Fibroblast of skin of scalp (primary cell): ENCODE results near the gene IKZF3.
"Not testable (repeated sequence)": the region's sequence is repeated elsewhere in the genome, so short reads cannot be mapped to it uniquely, and the experiment has no call there.

Experiments
- DNase-seq: peaks from one replicate; pipeline ENCODE4 v3.0.0-alpha.2; 2013

Gene IKZF3

DNA sequence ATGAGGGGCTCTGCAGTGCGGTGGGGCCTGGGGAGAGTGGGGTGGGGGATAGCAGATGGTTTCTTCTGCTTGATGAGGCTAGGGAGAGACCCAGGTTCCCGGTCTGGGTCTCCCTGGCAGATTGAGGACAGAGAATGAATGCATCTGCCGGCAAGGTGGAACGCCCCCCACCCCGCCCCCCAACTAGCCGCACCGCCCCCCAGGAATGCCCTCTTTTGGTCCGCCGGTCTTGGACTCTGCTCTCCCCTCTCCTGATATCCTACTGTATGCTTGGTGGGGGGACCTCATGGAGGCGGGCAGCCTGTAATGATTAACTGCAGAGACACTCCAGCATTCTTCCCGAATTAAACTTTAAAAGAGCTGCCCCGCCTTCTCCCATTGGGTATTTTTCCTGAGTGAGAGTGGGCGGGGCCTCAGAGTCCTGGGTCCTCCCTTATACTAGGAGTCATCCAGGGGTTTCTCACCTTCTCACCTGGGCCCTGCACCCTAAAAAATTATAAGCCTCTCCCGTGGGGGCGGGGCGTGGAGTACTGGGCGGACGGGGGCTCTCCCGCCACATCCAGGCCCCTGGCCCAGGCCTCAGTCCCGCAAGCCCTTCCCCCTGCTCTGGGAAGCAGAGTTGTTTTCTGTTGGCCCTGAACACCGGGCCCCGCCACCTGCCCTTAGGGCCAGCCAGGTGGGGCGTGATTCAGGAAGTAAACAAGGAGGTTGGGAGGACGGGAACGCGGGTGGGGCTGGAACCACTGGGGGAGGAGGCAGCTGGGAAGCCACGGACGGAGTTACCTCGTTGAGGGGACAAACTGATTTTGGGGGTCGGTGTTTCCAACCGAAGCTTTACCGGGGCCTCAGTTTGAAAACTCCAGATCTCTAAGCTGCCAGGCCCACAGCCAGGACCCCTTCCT is 124.9 kb downstream of the IKZF3 start:
- peak; percentile 58 for DNase-seq

DNA sequence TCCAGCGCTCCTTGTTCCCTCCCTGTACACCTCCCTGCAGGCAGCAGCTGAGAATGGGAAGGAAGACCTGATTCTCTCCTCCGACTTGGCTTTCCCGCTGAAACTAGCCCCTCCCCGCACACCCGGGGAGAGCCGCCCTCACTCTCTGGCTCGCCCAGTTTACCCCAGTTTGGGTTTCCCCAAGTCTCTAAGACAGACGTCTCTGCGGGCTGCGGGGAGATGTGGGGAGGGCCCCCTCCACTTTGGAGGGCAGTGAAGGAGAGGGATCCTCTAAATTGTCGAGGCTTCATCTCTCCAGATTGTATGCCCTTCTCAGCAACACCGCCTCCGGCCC is 125.6 kb downstream of the IKZF3 start:
- no peak for DNase-seq

DNA sequence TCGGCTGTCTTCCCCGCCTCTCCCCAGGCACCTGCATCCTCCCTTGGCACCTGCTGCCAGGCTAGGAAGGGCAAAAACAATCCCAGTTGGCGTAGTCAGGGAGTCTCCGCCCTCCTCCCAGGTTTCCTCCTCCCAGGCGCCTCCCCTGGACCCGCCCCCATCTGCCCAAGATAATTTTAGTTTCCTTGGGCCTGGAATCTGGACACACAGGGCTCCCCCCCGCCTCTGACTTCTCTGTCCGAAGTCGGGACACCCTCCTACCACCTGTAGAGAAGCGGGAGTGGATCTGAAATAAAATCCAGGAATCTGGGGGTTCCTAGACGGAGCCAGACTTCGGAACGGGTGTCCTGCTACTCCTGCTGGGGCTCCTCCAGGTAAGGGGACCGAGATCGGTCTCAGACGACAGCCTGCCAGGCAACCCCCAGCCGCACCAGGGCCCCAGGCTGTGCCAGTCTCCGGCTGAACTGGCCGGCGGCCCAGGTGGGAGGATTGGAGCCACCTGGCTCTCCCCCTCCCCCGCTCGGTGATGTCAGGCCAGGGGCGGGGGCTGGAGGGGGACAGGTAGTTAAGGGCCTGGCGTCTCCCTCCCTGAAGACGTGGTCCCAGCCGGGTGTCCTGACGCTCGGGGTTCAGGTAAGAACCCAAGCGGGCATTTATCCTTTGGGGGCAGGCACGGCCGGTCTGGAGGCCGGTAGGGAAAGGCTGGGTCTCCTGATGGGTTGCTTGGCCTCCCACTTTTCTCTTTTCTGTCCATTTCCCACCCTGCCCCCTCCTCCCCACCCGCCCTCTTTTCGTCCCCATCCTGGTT is 126.1 kb downstream of the IKZF3 start, which contains the start of gene GRB7:
GRB7 (plus strand) TSS at position 179 of the 808 bp plus-strand sequence. CDS start 4,364 bp downstream, outside the sequence.
- no peak for DNase-seq

DNA sequence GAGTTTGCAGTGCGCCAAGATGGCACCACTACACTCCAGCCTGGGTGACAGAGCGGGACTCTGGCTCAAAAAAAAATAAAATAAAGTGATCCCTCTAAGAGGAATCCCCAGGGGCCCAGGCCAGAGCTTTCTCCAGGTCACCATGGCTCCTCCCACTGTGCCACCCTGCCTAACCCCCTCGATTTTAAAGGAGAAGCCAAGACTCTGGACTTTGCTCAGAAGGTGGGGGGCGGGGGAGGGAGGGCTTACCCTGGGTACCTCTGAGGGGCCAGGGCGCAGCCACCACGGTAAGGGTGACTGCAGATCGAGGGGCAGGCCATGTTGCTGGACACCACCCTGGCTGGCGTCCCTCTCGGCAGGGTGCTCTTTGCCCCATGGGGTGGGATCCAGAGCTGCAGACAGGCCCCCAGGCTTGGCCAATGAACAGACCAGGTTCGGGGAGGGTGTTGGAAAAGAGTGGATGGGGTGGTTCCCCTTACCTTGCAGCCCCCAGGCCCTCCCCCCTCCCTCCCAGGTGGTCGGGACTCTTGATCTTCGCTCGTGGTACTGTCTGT is 126.8 kb downstream of the IKZF3 start:
- no peak for DNase-seq

DNA sequence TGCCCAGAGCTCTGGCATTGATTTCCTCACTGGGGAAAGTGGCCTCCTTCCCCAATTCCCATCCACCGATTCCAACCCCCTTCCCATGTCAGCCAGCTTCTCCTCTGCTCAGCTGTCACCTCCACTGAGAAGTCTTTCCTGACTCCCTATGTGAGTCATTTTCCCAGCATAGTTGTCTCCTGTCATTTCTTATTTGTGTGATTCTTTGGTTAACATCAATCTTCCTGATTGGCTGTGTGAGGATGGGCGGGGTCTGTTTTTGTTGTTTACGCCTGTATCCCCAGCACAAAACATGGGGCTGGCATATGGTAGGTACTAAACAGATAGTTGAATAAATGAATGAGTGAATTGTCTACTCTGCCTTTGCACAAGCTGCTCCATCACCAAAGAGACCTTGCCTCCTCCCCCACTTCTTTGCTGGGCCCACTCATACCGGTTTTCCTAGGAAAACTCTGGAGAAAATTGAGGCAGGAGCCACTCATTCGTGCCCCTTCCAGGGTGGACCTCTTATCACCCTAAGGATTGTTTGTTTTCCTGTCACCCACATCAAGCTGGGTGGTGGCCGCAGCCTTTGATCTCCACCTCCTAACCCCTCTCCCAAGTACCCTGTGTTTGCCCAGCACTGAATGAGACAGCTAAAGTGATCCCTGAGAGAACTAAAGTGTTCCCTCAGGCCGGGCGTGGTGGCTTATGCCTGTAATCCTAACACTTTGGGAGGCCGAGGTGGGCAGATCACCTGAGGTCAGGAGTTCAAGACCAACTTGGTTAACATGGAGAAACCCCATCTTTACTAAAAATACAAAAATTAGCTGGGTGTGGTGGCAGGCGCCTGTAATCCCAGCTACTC is 127.6 kb downstream of the IKZF3 start:
- peak; percentile 25 for DNase-seq

DNA sequence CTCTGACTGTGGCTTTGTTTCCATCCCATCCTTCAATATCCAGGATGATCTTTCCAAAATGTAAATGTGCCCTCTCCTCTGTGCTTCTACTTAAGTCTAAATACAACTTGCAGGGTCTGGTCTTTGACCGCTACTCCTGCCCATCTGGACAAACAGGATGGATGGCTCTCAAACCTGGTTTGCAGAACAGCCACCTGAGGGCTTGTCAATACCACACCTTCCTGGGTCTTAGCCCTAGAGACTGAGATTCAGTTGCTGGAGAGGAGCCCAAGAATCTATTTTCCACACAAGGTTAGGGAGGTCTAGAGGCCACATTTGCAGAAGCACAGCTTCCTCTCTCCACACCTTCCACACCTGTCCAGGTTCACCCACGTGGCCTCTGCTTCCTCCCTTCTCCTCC is 128.2 kb downstream of the IKZF3 start:
- no peak for DNase-seq

DNA sequence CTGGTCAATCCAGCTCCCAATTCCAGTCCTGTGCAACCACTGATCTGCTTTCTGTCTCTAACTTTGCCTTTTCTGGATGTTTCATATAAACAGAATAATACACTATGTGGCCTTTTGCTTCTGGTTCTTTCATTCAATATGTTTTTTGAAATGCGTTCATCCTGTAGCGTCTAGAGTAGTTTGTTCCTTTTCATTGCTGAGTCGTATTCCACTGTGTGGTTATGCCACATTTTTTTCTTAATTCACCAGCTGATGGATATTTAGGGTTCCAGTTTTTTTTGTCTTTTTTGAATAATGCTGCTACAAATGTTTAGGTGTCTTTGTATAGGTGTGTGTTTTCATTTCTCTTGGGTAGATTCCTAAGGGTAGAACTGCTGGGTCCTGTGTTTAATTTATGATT is 131.5 kb downstream of the IKZF3 start:
- no peak for DNase-seq

DNA sequence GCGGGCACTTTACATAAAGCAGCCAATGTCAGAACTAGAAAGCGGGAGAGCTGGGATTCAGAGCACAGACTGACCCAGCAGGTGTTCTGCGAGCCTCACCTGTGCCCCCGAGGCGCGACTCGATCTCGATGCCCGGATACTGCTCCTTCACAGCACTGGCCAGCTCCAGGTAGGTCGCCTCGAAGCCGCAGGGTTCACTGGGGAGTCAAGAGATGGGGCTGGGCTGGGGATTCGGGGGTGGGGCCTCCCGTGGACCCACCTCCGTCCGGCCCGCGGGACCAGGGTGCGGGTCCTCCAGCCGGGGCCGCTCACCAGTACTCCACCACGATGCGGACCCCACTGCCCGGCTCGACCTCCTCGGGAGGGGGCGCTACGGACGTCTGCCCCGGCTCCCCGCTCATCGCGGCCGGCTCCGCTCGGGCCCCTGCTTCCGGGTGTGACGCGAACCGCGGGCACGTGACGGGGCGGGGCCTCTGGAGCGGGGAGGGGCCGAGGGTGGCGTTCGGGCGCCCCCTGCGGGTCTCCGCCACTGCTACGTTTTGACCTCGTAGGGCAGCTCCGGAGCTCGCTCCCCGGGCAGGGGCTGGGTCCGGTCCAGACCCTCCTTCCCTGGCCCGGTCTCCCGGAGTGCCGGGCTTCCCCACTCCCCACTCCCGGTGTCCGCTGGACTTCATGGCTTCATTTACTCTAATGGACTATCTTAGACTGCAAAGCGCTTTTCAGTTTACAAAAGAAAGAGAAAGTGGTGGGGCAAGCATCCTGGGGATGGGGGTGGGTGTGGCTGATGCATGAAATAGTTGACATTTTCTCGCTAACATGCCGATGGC is 133.8 kb downstream of the IKZF3 start, which contains the start of gene MIEN1:
MIEN1 (minus strand) TSS at position 438 of the 827 bp plus-strand sequence; CDS start at position 401, 37 bp downstream.
- peak; percentile 84 for DNase-seq

DNA sequence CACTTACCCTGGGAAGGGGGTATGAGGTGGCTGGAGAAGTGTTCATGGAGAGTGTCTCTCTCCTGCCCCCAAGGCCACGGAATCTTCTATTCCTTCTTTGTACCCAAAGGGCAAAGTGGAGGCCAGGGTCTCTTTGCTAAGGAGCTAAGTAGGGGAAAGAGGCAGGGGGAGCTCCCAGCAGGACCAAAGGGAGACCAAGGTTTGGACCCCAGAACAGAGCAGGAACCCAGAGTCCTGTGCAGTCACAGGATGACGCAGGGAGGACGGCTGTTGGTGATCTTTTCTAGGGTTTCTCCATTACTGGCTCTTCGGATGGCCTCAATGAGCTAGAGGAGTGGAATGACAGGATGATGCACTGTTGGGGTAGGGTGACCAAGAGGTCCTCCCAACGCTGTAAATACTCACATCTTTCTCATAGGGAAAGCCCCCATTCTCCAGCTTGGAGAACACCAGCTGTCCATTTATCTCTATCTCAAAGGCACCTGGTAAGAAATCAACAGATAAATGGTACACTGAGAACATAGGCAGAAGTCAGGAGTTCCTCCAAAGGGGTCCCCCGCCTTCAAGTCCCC is 134.7 kb downstream of the IKZF3 start:
- DNase-seq: no peak

DNA sequence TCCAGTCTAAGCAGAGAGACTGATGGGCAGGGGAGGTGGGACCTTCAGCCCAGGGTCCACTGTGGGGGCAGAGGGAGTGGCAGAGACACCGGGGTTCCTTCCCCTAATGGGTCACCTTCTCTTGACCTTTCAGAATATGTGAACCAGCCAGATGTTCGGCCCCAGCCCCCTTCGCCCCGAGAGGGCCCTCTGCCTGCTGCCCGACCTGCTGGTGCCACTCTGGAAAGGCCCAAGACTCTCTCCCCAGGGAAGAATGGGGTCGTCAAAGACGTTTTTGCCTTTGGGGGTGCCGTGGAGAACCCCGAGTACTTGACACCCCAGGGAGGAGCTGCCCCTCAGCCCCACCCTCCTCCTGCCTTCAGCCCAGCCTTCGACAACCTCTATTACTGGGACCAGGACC is 136.6 kb downstream of the IKZF3 start:
- DNase-seq: no peak

DNA sequence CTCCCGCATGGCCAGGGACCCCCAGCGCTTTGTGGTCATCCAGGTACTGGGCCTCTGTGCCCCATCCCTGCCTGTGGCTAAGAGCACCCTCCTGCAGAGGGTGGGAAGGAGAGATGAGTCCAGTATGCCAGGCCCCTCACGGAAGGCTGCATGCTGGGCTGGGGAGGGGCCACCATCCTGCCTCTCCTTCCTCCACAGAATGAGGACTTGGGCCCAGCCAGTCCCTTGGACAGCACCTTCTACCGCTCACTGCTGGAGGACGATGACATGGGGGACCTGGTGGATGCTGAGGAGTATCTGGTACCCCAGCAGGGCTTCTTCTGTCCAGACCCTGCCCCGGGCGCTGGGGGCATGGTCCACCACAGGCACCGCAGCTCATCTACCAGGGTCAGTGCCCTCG is 137.5 kb downstream of the IKZF3 start:
- DNase-seq: no peak

DNA sequence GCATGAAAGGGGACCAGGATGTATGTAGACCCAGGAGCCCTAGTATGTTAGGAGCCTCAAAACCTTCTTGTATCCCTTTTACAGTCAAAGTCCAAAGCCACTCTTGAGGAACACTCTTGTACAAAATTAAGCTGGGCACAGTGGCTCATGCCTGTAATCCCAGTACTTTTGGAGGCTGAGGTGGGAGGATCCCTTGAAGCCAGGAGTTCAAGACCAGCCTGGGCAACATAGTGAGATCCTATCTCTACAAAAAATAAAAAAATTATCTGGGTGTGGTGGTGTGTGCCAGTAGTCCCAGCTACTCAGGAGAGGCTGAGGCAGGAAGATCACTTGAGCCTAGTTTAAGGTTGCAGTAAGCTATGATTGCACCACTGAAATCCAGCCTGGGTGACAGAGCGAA is 138.2 kb downstream of the IKZF3 start:
- not testable (repeated sequence) for DNase-seq

DNA sequence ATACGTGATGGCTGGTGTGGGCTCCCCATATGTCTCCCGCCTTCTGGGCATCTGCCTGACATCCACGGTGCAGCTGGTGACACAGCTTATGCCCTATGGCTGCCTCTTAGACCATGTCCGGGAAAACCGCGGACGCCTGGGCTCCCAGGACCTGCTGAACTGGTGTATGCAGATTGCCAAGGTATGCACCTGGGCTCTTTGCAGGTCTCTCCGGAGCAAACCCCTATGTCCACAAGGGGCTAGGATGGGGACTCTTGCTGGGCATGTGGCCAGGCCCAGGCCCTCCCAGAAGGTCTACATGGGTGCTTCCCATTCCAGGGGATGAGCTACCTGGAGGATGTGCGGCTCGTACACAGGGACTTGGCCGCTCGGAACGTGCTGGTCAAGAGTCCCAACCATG is 139.4 kb downstream of the IKZF3 start:
- no peak for DNase-seq

DNA sequence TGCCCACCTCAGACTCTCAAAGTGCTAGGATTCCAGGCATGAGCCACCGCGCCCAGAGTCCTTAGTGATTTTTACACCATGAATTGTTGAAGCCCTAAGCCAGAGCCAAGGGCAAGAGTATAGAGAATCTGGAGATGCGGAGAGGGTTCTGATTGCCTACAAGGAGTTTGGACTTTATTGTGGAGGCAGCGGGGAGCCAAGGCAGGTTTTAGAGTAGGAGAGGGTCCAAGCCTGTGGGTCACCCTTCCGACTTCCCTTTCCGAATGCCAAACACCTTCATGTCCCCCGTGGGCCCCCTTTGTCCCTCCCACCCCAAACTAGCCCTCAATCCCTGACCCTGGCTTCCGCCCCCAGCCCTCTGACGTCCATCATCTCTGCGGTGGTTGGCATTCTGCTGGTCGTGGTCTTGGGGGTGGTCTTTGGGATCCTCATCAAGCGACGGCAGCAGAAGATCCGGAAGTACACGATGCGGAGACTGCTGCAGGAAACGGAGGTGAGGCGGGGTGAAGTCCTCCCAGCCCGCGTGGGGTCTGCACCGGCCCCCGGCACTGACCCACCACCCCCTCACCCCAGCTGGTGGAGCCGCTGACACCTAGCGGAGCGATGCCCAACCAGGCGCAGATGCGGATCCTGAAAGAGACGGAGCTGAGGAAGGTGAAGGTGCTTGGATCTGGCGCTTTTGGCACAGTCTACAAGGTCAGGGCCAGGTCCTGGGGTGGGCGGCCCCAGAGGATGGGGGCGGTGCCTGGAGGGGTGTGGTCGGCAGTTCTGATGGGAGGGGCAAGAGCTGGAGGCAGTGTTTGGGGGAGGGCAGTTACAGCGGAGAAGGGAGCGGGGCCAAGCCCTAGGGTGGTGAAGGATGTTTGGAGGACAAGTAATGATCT is 140.9 kb downstream of the IKZF3 start:
- no peak for DNase-seq

DNA sequence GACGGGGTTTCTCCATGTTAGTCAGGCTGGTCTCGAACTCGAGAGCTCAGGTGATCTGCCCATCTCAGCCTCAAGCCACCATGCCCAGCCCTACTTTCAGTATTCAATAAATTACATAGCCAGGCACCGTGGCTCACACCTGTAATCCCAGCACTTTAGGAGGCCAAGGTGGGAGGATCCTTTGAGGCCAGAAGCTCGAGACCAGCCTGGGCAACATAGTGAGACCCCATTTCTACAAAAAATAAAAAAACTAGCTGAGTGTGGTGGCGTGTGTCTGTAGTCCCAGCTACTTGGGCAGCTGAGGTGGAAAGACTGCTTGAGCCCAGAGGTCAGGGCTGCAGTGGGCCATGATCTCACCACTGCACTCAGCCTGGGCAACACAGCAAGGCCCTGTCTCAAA is 142.0 kb downstream of the IKZF3 start:
- no peak for DNase-seq

DNA sequence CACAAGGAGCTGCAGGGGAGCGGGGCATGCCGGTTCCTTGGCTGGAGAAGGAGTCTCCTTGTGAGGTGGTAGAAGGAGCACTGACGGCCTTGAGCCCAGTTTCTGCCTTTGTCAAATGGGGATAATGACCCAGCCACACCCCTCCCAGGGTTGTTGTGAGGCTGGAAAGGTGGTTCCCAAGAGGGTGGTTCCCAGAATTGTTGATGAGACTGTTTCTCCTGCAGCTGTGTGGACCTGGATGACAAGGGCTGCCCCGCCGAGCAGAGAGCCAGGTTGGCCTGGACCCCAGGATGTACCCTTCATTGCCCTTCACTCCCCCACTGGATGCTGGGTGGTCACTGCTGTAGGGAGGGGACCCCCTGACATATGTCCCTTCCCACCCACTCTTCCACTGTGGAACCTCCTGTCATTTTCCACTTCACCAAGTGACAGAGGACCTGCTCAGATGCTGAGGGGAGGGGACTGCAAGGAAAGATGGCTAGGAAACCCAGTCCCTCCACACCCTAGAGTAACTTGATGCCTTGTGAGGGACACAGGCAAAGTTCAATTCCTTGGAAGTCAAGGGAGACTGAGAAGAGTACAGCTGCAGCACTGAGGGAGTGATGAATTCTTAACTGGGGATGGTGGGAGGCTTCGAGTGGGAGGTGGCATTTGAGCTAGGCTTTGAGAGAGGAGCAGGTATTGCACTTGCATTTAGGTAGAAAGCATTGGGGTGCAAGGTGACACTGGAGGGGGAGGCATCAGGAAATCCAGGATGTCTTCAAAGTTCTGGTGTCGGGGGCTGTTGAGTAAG is 144.4 kb downstream of the IKZF3 start:
- no peak for DNase-seq

DNA sequence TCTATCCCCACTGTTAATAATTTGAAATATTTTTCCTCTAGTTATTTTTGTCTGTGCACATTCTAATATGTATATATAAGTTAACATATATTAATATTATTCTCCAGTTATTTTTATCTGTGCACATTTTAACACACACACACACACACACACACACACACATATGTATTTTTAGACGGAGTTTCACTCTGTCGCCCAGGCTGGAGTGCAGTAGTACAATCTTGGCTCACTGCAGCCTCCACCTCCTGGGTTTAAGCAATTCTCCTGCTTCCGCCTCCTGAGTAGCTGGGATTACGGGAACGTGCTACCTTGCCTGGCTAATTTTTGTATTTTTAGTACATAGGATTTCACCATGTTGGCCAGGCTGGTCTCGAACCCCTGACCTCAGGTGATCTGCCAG is 146.5 kb downstream of the IKZF3 start:
- no peak for DNase-seq

DNA sequence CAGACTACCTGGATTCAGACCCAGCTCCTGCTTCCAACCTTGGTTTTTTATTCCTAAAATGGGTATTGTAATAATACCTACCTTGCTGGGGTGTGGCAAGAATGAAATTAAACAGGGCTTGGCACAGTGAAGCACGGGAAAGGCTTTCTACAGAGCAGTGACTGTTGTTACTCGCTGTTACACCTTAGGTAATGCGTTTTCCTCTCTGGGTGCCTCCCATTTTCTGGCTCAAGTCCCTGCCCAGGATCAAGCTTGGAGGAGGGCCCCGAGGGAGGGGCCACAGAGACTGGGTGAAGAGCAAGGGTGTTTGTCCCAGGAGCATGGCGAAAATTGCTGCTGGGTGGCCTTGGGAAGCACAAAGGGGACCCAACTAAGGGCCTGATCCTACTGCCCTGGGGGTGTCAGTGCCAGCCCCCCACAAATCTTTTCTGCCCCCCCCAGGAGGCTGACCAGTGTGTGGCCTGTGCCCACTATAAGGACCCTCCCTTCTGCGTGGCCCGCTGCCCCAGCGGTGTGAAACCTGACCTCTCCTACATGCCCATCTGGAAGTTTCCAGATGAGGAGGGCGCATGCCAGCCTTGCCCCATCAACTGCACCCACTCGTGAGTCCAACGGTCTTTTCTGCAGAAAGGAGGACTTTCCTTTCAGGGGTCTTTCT is 147.1 kb downstream of the IKZF3 start:
- DNase-seq: no peak
